Inflammatory macrophage treated with lipopolysaccharide for 1 hour (primary cell): ENCODE data around the gene ATP6V1G3.
"Not testable (repeated sequence)": the region's sequence is repeated elsewhere in the genome, so short reads cannot be mapped to it uniquely, and the experiment has no call there.

Experiments
- DNase-seq, 2 donors: peaks; one replicate each; pipeline ENCODE4 v3.0.0-alpha.2; 2020 to 2022

ATP6V1G3 gene

GRCh38 chr1:198541737-198542136 lies 1.3 kb upstream of the ATP6V1G3 start:
- no peak for DNase-seq

DNA sequence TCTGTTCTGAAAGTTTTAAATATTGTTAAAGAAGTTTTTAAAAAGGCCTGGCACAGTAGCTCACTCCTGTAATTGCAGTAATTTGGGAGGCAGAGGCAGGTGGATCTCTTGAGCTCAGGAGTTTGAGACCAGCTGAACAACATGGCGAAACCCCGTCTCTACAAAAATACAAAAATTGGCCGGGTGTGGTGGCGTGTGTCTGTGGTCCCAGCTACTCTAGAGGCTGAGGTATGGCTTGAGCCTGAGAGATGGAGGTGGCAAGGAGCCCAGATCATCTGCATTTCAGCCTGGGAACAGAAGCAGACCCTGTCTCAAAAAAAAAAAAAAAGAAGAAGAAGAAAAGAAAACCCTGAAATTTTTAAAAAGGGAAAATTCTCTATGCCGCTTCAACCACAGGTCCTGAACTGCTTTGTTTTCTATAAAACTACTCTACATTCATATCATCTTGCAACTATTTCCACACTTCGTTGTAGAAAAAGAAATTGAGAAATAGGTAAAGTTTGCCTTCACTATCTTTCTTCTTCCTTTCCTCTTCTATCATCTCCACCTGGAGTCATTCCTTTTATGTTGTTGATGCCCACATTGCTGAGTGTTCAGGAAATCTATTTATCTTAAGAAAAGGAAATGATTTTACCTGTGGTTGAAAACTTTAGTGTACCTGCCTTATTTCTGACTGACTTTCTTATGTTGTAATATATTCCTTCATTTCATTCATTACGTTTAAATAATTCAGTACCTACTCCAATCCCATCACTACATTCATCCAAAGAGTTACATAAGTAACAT lies 1.7 kb downstream of the ATP6V1G3 start:
- no peak for DNase-seq

DNA sequence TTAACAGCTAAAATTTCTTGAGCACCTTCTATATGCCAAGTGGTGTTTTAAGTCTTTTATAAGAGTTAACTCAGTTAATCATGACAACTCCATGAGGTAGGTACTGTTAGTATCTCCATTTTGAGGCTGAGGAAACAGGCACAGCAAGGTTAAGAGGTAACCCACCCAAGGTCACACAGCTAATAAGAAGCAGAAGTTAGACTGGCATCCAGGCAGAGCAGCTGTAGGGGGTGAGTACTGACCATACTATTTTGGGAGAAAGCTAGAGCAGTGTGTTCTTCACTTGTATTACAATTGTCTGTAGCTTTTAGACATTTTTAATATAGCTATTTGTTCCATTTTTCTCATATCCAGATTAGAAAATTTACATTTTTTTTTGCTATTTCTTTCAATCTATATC lies 4.8 kb downstream of the ATP6V1G3 start:
- no peak for DNase-seq

GRCh38 chr1:198534548-198535418 lies 5.7 kb downstream of the ATP6V1G3 start:
- DNase-seq = no peak

DNA sequence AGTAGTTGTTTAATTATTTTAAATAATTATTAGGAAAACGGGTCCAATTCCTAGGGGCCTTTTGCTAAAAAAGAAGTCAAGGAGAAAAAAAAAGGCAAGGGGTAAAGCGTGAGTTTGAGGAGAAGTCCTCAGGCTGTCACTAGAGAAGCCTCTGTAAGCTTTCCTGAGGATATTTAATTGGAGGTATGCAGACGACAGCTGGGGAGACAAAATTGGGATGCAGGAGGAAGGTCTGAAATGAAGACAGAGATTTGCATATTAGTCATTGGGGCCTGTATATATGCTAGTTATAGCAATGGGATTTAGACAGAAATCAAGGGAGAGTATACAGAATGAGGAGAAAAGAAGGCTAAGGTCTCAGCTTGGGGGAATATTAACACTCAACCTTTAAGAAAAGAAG lies 8.6 kb downstream of the ATP6V1G3 start:
- no peak for DNase-seq

GRCh38 chr1:198530953-198531352 lies 9.5 kb downstream of the ATP6V1G3 start:
- DNase-seq = no peak

DNA sequence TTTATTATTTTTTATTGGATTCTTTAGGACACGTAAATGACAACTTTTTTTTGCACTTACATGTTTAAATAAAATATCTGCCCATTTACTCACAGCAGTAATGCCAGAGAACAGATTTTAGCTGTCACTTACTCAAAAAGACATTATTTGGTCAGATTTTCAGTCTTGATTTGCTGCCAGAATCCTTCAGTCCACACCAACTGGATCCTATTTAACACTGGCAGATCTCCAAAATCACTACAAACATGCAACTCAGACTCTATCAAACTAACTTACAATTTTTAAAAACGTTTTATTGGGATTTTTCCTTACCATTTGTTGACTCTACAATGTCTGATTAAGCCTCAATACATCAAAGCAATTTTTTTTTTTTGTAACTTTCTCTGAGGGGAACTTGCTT lies 11.1 kb downstream of the ATP6V1G3 start:
- no peak for DNase-seq

DNA sequence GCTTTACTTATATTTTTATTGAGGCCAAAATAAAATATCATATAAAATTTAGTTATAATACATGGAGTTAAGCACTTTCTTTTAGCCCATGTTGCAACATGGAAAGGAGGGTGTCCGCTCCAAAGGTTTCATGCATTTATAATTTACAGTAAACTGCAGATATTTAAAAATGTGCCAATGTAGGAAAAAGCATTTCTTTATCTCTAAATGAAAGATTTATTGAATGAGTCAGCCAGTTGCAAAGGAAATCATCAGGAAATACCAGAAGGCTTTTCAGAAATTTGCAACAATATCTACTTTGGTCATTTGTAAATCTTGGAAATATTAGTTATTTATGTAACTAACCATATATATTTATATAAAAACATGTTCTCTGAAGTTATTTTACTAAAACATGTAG lies 12.1 kb downstream of the ATP6V1G3 start:
- no peak for DNase-seq

- no peak for DNase-seq
These were observed 15.9 kb downstream of the ATP6V1G3 start for GRCh38 chr1:198524556-198524955.

GRCh38 chr1:198524127-198524526 lies 16.4 kb downstream of the ATP6V1G3 start:
- not testable (repeated sequence) for DNase-seq

DNA sequence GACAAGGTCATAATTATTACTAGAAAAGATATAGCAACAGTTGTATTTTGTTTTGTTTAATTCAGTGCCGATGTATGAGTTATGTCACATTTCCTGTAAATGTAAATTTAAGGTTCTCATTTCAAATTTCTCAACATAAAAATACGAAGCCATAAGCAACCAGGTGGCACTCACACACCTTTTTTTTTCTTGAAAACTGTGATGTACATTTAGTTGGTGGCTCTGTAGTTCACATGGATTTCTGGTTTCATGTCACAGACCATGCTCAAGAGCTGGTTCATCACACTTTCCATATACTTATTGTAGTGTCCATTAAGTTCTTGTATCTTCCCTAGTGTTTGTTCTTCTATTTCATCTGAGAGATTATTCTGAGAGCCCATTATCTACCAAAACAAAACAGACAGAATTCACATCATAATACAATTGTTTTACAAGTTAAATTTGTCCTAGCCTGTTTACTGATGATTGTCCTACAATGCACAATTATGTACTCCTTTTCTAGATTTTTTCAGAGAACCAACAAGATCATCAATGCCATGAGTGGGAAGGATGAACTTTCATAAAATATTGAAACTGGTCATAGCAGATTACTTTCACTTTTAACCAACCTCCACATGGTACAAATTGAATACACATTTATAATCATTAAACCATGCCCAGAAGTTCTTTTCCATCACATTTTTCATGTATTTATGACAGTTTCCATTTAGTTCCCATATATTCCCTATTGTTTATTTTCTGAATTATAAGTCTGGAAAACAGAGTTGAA lies 17.1 kb downstream of the ATP6V1G3 start:
- DNase-seq = no peak

GRCh38 chr1:198520524-198521254 lies 19.8 kb downstream of the ATP6V1G3 start:
- no peak for DNase-seq

GRCh38 chr1:198519639-198520501 lies 20.6 kb downstream of the ATP6V1G3 start:
- no peak for DNase-seq

GRCh38 chr1:198517623-198518199 lies 22.8 kb downstream of the ATP6V1G3 start:
- no peak for DNase-seq

DNA sequence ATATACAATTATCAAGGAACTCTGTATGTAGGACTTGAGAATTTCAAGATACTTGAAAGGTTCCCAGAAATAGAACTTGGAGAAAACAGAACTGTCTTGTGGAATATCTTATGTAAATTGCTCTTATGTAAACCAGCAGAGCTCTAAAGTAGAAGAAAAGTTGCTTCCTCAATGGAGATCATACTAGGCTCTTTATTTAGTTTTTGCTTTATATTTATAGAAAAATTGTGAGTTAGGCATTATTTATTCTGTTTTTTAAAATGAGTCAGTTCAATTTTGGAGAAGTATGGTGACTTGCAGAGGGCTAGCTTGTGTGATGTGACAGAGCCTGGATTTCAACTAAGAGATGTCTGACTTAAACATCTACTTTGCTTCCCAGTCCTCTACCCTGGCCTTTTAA lies 40.4 kb downstream of the ATP6V1G3 start:
- peak; percentile 57 to 58 for DNase-seq

DNA sequence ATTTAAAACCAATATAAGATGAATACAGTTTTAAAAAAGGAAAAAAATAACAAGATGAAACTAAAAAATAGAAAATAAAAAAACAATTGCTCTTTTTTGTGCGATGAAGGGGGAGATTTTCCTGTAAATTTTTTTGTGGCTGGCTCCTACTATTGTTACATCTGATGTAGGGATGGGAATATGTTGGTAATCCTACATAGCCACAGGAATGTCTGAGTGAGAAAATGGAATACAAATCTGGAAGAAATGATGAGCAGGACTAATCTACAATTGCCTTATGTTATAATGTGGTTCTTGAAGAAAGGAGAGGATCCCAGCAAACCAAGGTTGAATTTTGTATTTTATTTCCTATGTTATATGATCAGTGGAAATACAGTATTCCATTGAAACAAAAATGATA lies 40.9 kb downstream of the ATP6V1G3 start:
- DNase-seq = no peak

GRCh38 chr1:198498881-198499280 lies 41.6 kb downstream of the ATP6V1G3 start:
- DNase-seq = no peak

DNA sequence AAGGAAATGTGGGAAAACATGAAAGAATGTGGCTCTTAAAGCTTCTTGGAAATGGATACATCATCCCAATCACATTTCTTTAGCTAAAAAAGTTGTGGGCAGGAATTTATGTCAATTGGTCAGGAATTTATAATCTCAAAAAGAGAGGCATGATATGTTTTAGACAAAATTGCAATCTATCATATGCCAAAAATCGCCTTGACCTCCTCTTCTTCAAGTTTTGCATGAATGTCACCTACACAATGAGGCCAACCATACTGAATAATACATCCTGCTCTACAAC lies 42.4 kb downstream of the ATP6V1G3 start:
- no peak for DNase-seq

GRCh38 chr1:198497326-198498102 lies 43.0 kb downstream of the ATP6V1G3 start:
- peak; percentile 74 to 76 for DNase-seq
